Left lung (tissue), 10 donors: ENCODE measurements around the gene VSTM2L. TPM values are rescaled to one million over a fixed set of nuclear protein-coding genes. Genes with fewer than 3 reads are reported as not detected.

ENCODE experiments used
- ATAC-seq: fragments of 200-7000 bp; cut with Tn5 transposase; one replicate; pipeline ENCODE4 v1.9.1; 2020; ENCODE audit warnings: moderate library complexity
- DNase-seq, 4 donors: peaks; one replicate each; pipeline ENCODE4 v3.0.0-alpha.2; 2013 to 2020
- H3K27ac ChIP-seq, 2 donors: fragments of 200-600 bp; sonication (generic) in 1 of 2; one replicate each; pipeline versions ENCODE4 v1.5.0 to v1.8.0; 2020 to 2021
- H3K27me3 ChIP-seq, 2 donors: fragments of 200-600 bp; sonication (generic) in 1 of 2; one replicate each; pipeline versions ENCODE4 v1.5.0 to v1.8.0; 2020 to 2021
- H3K36me3 ChIP-seq, 2 donors: fragments of 200-600 bp; sonication (generic) in 1 of 2; one replicate each; pipeline versions ENCODE4 v1.5.0 to v1.8.0; 2020 to 2021
- H3K4me1 ChIP-seq, 2 donors: fragments of 200-600 bp; one replicate each; pipeline ENCODE4 v1.8.0; 2021
- H3K4me3 ChIP-seq, 2 donors: fragments of 200-600 bp; sonication (generic) in 1 of 2; one replicate each; pipeline versions ENCODE4 v1.5.0 to v1.8.0; 2020 to 2021; ENCODE audit warnings: mild to moderate bottlenecking in 1 of 2
- H3K9me3 ChIP-seq, 2 donors: fragments of 200-600 bp; sonication (generic) in 1 of 2; one replicate each; pipeline versions ENCODE4 v1.5.0 to v1.8.0; 2020 to 2021
- intact Hi-C, 2 donors: fragments of 100-400 bp; cut with DNase I; formaldehyde crosslinking; loops; one replicate each; pipeline versions ENCODE4 v1.11.2 to v1.14.2; 2022
- polyA plus RNA-seq, 6 donors: library from polyadenylated mRNA; unstranded; fragments of 120-200 nt; gene quantifications; one replicate each; pipeline ENCODE4 v1.2.1, GENCODE V29; 2013; ENCODE audit not compliant: insufficient read length in 6 of 6
- total RNA-seq, 2 donors: library from RNA; stranded (reverse); fragmentation: NEBNext Ultra II Directional; extraction: Animal tissue kit (Norgen Biotek cat#: 25700); gene quantifications; one replicate each; pipeline ENCODE4 v1.2.1, GENCODE V29; 2021
- TF ChIP-seq, protein P1 (sequence below), 2 donors: fragments of 200-600 bp; sonication (generic) in 1 of 2; IDR thresholded peaks; one replicate each; pipeline versions ENCODE4 v1.5.0 to v1.8.0; 2021; ENCODE audit warnings: antibody characterized with exemption in 2 of 2
- donor health status: DM: no; HTN: yes; CAD: no.
- donor health status: DM: no; HTN: no; CAD: no.

Gene VSTM2L
- total and polyA plus RNA-seq, 8 donors = 2.7 to 31.9 (median 7.2) TPM

DNA sequence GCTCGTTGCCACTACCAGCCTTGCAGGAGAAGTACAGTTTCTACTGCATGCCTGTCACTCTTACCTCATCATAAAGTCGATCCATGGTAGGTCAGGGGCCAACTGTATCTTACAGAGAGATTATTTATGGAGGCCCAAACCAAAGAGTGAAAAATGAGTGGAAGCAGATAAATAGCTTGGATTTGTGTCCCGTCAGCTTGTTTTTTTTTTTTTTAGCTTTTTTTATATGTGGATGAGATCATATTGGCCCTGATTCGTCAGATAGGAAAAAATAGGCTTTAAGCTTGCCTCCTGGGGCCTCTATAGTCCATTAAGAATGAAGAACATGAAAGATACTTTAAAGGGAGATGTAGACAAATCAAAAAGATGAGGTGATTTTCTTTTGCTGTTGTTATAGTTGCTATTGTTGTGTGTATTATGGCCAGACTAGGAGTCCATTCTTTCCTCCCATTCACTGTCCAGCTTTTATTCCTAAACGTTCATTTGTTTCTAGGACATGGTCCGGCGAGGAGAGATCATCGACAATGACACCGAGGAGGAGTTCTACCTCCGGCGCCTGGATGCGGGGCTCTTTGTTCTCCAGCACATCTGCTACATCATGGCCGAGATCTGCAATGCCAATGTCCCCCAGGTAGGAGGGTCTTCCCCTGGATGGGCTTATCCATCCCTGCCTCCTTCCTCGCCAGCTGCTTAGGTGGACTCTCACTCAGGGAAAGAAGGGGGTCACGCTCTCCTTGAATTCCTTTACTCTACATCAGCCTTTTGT lies 43.3 kb upstream of the VSTM2L start:
- H3K27ac ChIP-seq = no peak overlapping the region
- no peak for ATAC-seq
- peaks cover 0 to 57% of the 10 kb centered on the region in 2 donors for H3K36me3 ChIP-seq
- DNase-seq = no peak
- H3K4me1 ChIP-seq = no peaks in the 10 kb centered on the region
- TF ChIP-seq, protein P1, sequence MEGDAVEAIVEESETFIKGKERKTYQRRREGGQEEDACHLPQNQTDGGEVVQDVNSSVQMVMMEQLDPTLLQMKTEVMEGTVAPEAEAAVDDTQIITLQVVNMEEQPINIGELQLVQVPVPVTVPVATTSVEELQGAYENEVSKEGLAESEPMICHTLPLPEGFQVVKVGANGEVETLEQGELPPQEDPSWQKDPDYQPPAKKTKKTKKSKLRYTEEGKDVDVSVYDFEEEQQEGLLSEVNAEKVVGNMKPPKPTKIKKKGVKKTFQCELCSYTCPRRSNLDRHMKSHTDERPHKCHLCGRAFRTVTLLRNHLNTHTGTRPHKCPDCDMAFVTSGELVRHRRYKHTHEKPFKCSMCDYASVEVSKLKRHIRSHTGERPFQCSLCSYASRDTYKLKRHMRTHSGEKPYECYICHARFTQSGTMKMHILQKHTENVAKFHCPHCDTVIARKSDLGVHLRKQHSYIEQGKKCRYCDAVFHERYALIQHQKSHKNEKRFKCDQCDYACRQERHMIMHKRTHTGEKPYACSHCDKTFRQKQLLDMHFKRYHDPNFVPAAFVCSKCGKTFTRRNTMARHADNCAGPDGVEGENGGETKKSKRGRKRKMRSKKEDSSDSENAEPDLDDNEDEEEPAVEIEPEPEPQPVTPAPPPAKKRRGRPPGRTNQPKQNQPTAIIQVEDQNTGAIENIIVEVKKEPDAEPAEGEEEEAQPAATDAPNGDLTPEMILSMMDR (IDR thresholded peaks at IDR 0.05) = no peak
- H3K9me3 ChIP-seq = no peaks in the 10 kb centered on the region
- intact Hi-C loops = no loop called here
- H3K4me3 ChIP-seq = no peak overlapping the region
- H3K27me3 ChIP-seq = no peaks in the 10 kb centered on the region

DNA sequence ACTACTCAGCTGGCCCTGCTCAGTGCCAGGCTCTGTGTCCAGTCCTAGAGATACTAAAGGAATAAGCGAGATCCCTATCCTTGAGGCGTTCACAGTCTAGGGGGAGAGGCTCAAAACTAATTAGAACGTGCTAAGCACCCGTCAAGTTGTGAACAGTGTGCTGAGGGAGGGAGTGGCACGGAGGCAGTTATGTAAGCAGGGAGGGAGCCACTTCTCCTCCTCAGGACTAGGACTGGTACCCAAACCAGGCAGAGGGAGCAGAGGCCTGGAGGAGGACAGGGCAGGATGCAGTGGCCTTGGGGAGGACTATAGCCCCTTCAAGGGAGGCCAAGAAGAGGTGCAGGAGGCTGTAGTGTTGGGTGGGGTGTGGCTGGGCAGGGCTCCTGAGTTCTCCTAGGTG lies 39.6 kb upstream of the VSTM2L start:
- Histone ChIP-seq H3K4me3 (no peak overlapping the region), H3K36me3 (peaks cover 0 to 75% of the 10 kb centered on the region in 2 donors), H3K27me3 (no peaks in the 10 kb centered on the region), H3K4me1 (no peaks in the 10 kb centered on the region), H3K9me3 (no peaks in the 10 kb centered on the region), H3K27ac (no peak overlapping the region)
- ATAC-seq (no peak), DNase-seq (no peak)
- intact Hi-C loops = no loop called here
- TF ChIP-seq, protein P1 (IDR thresholded peaks at IDR 0.05) = no peak

DNA sequence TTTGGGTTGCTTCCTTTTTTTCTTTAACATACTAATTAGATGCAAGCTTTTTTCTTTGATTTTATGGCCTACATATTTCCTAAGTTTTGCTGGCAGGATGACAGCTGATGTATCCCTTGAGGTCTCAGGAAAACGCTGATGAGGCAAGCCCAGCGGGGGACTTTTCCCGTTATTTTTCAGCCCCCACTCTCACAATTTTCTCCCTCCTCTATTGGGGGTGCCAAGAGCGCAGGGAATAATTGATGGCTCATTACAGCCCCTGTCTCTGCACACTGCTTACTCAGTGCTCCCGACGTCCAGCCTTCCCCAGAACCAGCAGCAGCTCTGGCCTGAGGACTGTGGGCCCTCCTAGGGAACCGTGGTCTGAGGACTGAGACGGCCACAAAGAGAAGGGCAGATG lies 38.6 kb upstream of the VSTM2L start:
- Histone ChIP-seq H3K36me3 (peaks cover 0 to 82% of the 10 kb centered on the region in 2 donors), H3K9me3 (no peaks in the 10 kb centered on the region), H3K27ac (no peak overlapping the region), H3K4me1 (no peaks in the 10 kb centered on the region), H3K27me3 (no peaks in the 10 kb centered on the region), H3K4me3 (no peak overlapping the region)
- intact Hi-C loops = no loop called here
- DNase-seq (peak in 2 of 4 donors; percentile 33 to 60), ATAC-seq (no peak)
- TF ChIP-seq, protein P1 (IDR thresholded peaks at IDR 0.05) = no peak

DNA sequence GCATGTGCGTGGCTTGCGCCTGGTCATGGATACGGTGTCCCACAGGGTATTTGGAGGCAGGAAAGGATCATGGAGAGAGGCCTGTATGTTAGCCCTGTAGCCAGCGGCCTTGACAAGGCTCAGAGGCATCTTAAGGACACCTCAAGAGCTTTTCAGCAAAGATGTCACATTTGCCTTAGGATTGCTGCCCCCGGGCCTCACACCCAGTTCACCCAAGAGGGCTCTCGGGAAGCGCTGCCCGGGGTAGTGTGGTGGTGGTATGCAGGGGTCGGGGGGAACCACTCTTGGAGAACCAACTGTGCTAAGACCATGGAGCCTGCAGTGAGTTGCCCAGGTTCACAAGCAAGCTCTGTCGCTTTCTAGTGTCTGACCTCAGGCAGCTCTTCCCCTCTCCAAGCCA lies 36.9 kb upstream of the VSTM2L start:
- Histone ChIP-seq H3K9me3 (no peaks in the 10 kb centered on the region), H3K27ac (no peak overlapping the region), H3K36me3 (peaks cover 0 to 79% of the 10 kb centered on the region in 2 donors), H3K4me1 (no peaks in the 10 kb centered on the region), H3K27me3 (no peaks in the 10 kb centered on the region), H3K4me3 (no peak overlapping the region)
- ATAC-seq (no peak), DNase-seq (no peak)
- TF ChIP-seq, protein P1 (IDR thresholded peaks at IDR 0.05) = no peak
- intact Hi-C loops = no loop called here

DNA sequence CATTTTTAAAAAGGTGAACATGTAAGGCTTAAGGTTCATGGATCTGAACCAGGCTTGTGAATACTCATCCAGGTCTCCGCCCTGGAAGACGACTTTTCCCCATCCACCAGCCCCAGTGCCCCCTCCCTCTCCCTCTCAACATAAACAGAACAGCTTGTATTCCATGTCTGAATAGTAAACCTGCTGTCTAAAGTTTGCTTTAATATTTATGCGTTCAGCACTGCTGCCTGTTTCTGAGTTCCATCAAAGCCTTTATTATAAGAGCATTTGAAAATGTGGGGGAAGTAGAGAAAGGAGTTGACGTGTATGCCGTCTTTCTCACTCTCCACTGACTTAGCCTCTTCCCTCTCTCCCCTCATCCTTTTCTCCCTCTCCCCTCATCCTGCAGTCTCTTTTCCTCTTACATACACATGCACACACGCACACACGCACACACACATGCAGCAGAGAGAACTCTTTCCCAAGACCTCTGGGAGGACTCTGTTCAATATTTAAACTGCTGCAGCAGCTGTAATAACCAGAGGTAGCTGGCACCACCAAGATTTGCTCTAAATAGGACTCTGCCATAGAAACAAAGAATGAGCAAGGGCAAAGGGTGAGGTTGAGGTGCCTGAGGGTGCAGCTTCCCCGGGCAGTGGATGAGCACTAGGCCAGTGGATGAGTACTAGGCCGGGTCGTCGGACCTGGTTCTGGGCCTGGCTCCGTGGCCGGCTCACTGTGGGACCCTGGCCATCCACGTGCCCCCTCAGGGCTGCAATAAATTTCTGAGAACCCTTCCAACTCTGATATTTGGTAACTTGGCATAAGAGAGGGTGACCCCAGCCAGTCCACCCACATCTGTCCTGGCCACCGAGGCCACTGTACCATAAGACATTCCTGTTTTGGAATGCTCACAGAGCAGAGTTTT lies 35.4 kb upstream of the VSTM2L start:
- Histone ChIP-seq H3K27ac (no peak overlapping the region), H3K4me1 (no peaks in the 10 kb centered on the region), H3K4me3 (no peak overlapping the region), H3K36me3 (peaks cover 0 to 79% of the 10 kb centered on the region in 2 donors), H3K27me3 (no peaks in the 10 kb centered on the region), H3K9me3 (no peaks in the 10 kb centered on the region)
- TF ChIP-seq, protein P1 (IDR thresholded peaks at IDR 0.05) = no peak
- intact Hi-C loops = no loop called here
- DNase-seq (no peak), ATAC-seq (no peak)
